Lower lobe of right lung (tissue), 2 donors: Measurements from ENCODE around the gene OR1N2. TPM values are rescaled to one million over a fixed set of nuclear protein-coding genes. Genes with fewer than 3 reads are reported as not detected.

Source experiments
- ATAC-seq, 2 donors: fragments of 200-7000 bp; cut with Tn5 transposase; one replicate each; pipeline ENCODE4 v1.9.1; 2020 to 2022; ENCODE audit warnings: mild to moderate bottlenecking in 2 of 2, moderate library complexity in 2 of 2
- DNase-seq: peaks from one replicate; pipeline ENCODE4 v3.0.0-alpha.2; 2020
- H3K27ac ChIP-seq: fragments of 200-600 bp; one replicate; pipeline ENCODE4 v1.8.0; 2022
- H3K27me3 ChIP-seq: fragments of 200-600 bp; one replicate; pipeline ENCODE4 v1.8.0; 2022; ENCODE audit warnings: low read depth
- H3K36me3 ChIP-seq: fragments of 200-600 bp; one replicate; pipeline ENCODE4 v1.8.0; 2022; ENCODE audit warnings: mild to moderate bottlenecking
- H3K4me1 ChIP-seq: fragments of 200-600 bp; one replicate; pipeline ENCODE4 v1.8.0; 2022
- H3K4me3 ChIP-seq: fragments of 200-600 bp; one replicate; pipeline ENCODE4 v1.8.0; 2022; ENCODE audit warnings: mild to moderate bottlenecking
- H3K9me3 ChIP-seq: fragments of 200-600 bp; one replicate; pipeline ENCODE4 v1.8.0; 2022
- CTCF ChIP-seq: fragments of 200-600 bp; IDR thresholded peaks from one replicate; pipeline ENCODE4 v1.8.0; 2022; ENCODE audit warnings: antibody characterized with exemption, mild to moderate bottlenecking
- intact Hi-C: fragments of 100-400 bp; cut with DNase I; formaldehyde crosslinking; loops from one replicate; pipeline ENCODE4 v1.11.0; 2022
- long read RNA-seq: library from polyadenylated mRNA; unstranded; transcript quantifications from one replicate; pipeline ENCODE4 v2.0.0, GENCODE V29; 2021
- total RNA-seq: library from RNA; stranded (reverse); fragmentation: NEBNext Ultra II Directional; extraction: Animal tissue kit (Norgen Biotek cat#: 25700); gene quantifications from one replicate; pipeline ENCODE4 v1.2.1, GENCODE V29; 2021
- donor health status: DM: no; HTN: yes; CAD: no; lungs with severe emphysema.

The OR1N2 gene
- not detected for total RNA-seq
- long read RNA-seq = 0 reads

GRCh38 chr9:122552812-122553211 is at the start of gene OR1N2:
Gene OR1N2 (plus strand): TSS chr9:122553112. CDS start chr9:122553212, 100 bp downstream.
- no peaks in the 10 kb centered on the region for H3K9me3 ChIP-seq
- no peak within 1 kb of the TSS for H3K4me3 ChIP-seq
- no peaks in the 10 kb centered on the region for H3K4me1 ChIP-seq
- no peak within 1 kb of the TSS for H3K27ac ChIP-seq
- ATAC-seq (no peak), DNase-seq (no peak)
- TF ChIP-seq CTCF = no peak
- no peaks in the 10 kb centered on the region for H3K27me3 ChIP-seq
- intact Hi-C loops = no loop called here
- H3K36me3 ChIP-seq = no peaks in the 10 kb centered on the region

- H3K4me1 ChIP-seq = no peaks in the 10 kb centered on the region
- H3K27ac ChIP-seq = no peak overlapping the region
- no peaks in the 10 kb centered on the region for H3K9me3 ChIP-seq
- H3K27me3 ChIP-seq = peaks cover 2% of the 10 kb centered on the region
- ATAC-seq (no peak), DNase-seq (no peak)
- no peak overlapping the region for H3K4me3 ChIP-seq
- intact Hi-C loops = no loop called here
- H3K36me3 ChIP-seq = no peaks in the 10 kb centered on the region
- TF ChIP-seq CTCF = no peak
Observed at GRCh38 chr9:122506964-122507363, 45.9 kb upstream of the OR1N2 start.

GRCh38 chr9:122510502-122510901 is 42.4 kb upstream of the OR1N2 start, which contains the start of gene OR1J2:
Gene OR1J2 (plus strand): TSS chr9:122510802. CDS start chr9:122510802, 0 bp downstream.
- DNase-seq (no peak), ATAC-seq (no peak)
- peaks cover 2% of the 10 kb centered on the region for H3K27me3 ChIP-seq
- H3K4me1 ChIP-seq = no peaks in the 10 kb centered on the region
- H3K36me3 ChIP-seq = no peaks in the 10 kb centered on the region
- no peak for TF ChIP-seq CTCF
- no peak within 1 kb of the TSS for H3K4me3 ChIP-seq
- H3K9me3 ChIP-seq = no peaks in the 10 kb centered on the region
- H3K27ac ChIP-seq = no peak within 1 kb of the TSS
- intact Hi-C loops = no loop called here

GRCh38 chr9:122518226-122518625 is 34.7 kb upstream of the OR1N2 start:
- H3K4me1 ChIP-seq = no peaks in the 10 kb centered on the region
- ATAC-seq = no peak
- no peak overlapping the region for H3K27ac ChIP-seq
- no peak overlapping the region for H3K4me3 ChIP-seq
- no peaks in the 10 kb centered on the region for H3K36me3 ChIP-seq
- no peaks in the 10 kb centered on the region for H3K9me3 ChIP-seq
- intact Hi-C loops = no loop called here
- DNase-seq = no peak
- TF ChIP-seq CTCF = no peak
- H3K27me3 ChIP-seq = no peaks in the 10 kb centered on the region

GRCh38 chr9:122518841-122519240 is 34.1 kb upstream of the OR1N2 start, which contains the start of gene OR1J4:
Gene OR1J4 (plus strand): TSS chr9:122519141. CDS start chr9:122519141, 0 bp downstream.
- no peaks in the 10 kb centered on the region for H3K27me3 ChIP-seq
- H3K4me3 ChIP-seq = no peak within 1 kb of the TSS
- H3K9me3 ChIP-seq = no peaks in the 10 kb centered on the region
- intact Hi-C loops = no loop called here
- H3K36me3 ChIP-seq = no peaks in the 10 kb centered on the region
- no peak for TF ChIP-seq CTCF
- DNase-seq (no peak), ATAC-seq (no peak)
- no peaks in the 10 kb centered on the region for H3K4me1 ChIP-seq
- no peak within 1 kb of the TSS for H3K27ac ChIP-seq

GRCh38 chr9:122519376-122519775 is 33.5 kb upstream of the OR1N2 start:
- Histone ChIP-seq H3K9me3 (no peaks in the 10 kb centered on the region), H3K4me3 (no peak overlapping the region), H3K27me3 (no peaks in the 10 kb centered on the region), H3K4me1 (no peaks in the 10 kb centered on the region), H3K27ac (no peak overlapping the region), H3K36me3 (no peaks in the 10 kb centered on the region)
- TF ChIP-seq CTCF = no peak
- no peak for DNase-seq
- no peak for ATAC-seq
- intact Hi-C loops = no loop called here
